A549 (cell line): ENCODE data around the gene CCR9. TPM values are rescaled to one million over a fixed set of nuclear protein-coding genes. Genes with fewer than 3 reads are reported as not detected.

Experiments
- ATAC-seq, 2 experiments: fragments of 200-7000 bp in 1 of 2; fragments of >200 bp in 1 of 2; cut with Nextera tagmentation in 1 of 2; cut with Tn5 transposase in 1 of 2; 3 replicates each; pipeline versions ENCODE4 v1.8.0 to v1.9.1; 2018 to 2020; ENCODE audit warnings: mild to moderate bottlenecking in 1 of 2, moderate library complexity in 1 of 2
- CTCF ChIA-PET: fragments of 300-600 bp; sonication (Branson Sonifier 250); formaldehyde crosslinking; extraction: SDS; loops from one replicate; lab custom pipeline; 2021; ENCODE audit warnings: antibody characterized with exemption, inconsistent platforms; lab: Yijun Ruan, JAX
- POLR2A ChIA-PET: fragments of 350-600 bp; formaldehyde crosslinking; extraction: SDS; loops from one replicate; lab custom pipeline; 2021; ENCODE audit warnings: antibody characterized with exemption, inconsistent platforms; lab: Yijun Ruan, JAX
- DNase-seq, 2 experiments: peaks; one replicate each; pipeline versions ENCODE4 v3.0.0 to v3.0.0-alpha.2; 2011 to 2016; ENCODE audit warnings: low read depth in 1 of 2, low spot score in 1 of 2
- FAIRE-seq: peaks from 2 replicates; lab custom pipeline; 2011; peaks lifted over from hg19 to GRCh38; lab: Jason Lieb, UNC
- H3K27ac ChIP-seq, 2 experiments: fragments of >200 bp; sonication (Bioruptor Twin); formaldehyde crosslinking; 3 replicates each; pipeline ENCODE4 v1.5.1; 2016 to 2017
- H3K4me1 ChIP-seq: fragments of >200 bp; sonication (Bioruptor Twin); formaldehyde crosslinking; 3 replicates; pipeline ENCODE4 v1.6.1; 2016
- H3K4me2 ChIP-seq: fragments of >200 bp; sonication (Bioruptor Twin); formaldehyde crosslinking; 3 replicates; pipeline ENCODE4 v1.6.1; 2016
- H3K4me3 ChIP-seq: fragments of >200 bp; sonication (Bioruptor Twin); formaldehyde crosslinking; 3 replicates; pipeline ENCODE4 v1.5.1; 2016
- H3K9me3 ChIP-seq: fragments of >200 bp; sonication (Bioruptor Twin); formaldehyde crosslinking; 3 replicates; pipeline ENCODE4 v1.6.1; 2016
- EP300 ChIP-seq, 2 experiments: fragments of >200 bp; sonication (Bioruptor Twin); formaldehyde crosslinking; IDR thresholded peaks; 2 replicates in 1 of 2; 3 replicates in 1 of 2; pipeline ENCODE4 v1.6.1; 2016 to 2017
- FOSB ChIP-seq: fragments of 250-450 bp; sonication (Bioruptor Pico); IDR thresholded peaks from 2 replicates; pipeline ENCODE4 v1.5.0; 2020; ENCODE audit warnings: mild to moderate bottlenecking, moderate library complexity
- GATA3 ChIP-seq: IDR thresholded peaks from 2 replicates; pipeline ENCODE4 v1.6.1; 2012; ENCODE audit warnings: borderline replicate concordance
- HDAC2 ChIP-seq: fragments of 200-600 bp; sonication (generic); IDR thresholded peaks from 2 replicates; pipeline ENCODE4 v1.6.1; 2016
- HOXB13 ChIP-seq: fragments of 250-450 bp; sonication (Bioruptor Pico); IDR thresholded peaks from 2 replicates; pipeline ENCODE4 v1.5.0; 2020; ENCODE audit warnings: low read depth, mild to moderate bottlenecking, moderate library complexity
- MYC ChIP-seq: IDR thresholded peaks from 2 replicates; pipeline ENCODE4 v1.6.1; 2012; ENCODE audit warnings: mild to moderate bottlenecking, inconsistent platforms, low read length, improper control_type of control experiment, borderline replicate concordance
- PHF8 ChIP-seq: fragments of 200-600 bp; sonication (generic); IDR thresholded peaks from 2 replicates; pipeline ENCODE4 v1.6.1; 2016; ENCODE audit warnings: low read depth, mild to moderate bottlenecking, antibody characterized with exemption, moderate library complexity, borderline replicate concordance
- POLR2A ChIP-seq: IDR thresholded peaks from 2 replicates; pipeline ENCODE4 v1.6.1; 2012; ENCODE audit warnings: mild to moderate bottlenecking, low read length
- POLR2AphosphoS2 ChIP-seq: conservative IDR thresholded peaks from 2 replicates; pipeline ENCODE4 v1.6.1; 2012; ENCODE audit warnings: low read length, improper control_type of control experiment, inconsistent platforms
- RAD21 ChIP-seq, 2 experiments: fragments of >200 bp in 1 of 2; sonication (Bioruptor Twin) in 1 of 2; formaldehyde crosslinking in 1 of 2; IDR thresholded peaks in 1 of 2; conservative IDR thresholded peaks in 1 of 2; 2 replicates in 1 of 2; 3 replicates in 1 of 2; pipeline ENCODE4 v1.6.1; 2012 to 2018; ENCODE audit warnings: inconsistent platforms in 1 of 2
- TP53 ChIP-seq: fragments of 250-450 bp; sonication (Bioruptor Pico); IDR thresholded peaks from 2 replicates; pipeline ENCODE4 v1.5.0; 2021; ENCODE audit warnings: mild to moderate bottlenecking, moderate library complexity
- WGBS: methylation state at CpG from one replicate; pipeline ENCODE4 v1.1.6; 2017; ENCODE audit errors: missing lambda C conversion rate; 5-methylcytosine and 5-hydroxymethylcytosine counted together
- polyA plus RNA-seq, 4 experiments: library from polyadenylated mRNA; depleted of rRNA in 3 of 4; stranded (reverse); fragments of >200 nt; fragmentation: RNase III in 1 of 4; extraction: RNeasy Plus Mini Kit Qiagen cat#74134 plus additional on column Dnase treatment in 1 of 4; gene quantifications; 2 replicates in 3 of 4; 3 replicates in 1 of 4; pipeline ENCODE4 v1.2.3, GENCODE V29; 2011 to 2017
- TF ChIP-seq, protein P1 (sequence below): fragments of 250-450 bp; sonication (Bioruptor Pico); IDR thresholded peaks from 2 replicates; pipeline ENCODE4 v1.5.0; 2020; ENCODE audit warnings: low read depth, mild to moderate bottlenecking, moderate library complexity
- TF ChIP-seq, protein P2 (sequence below): IDR thresholded peaks from 2 replicates; pipeline ENCODE4 v1.6.1; 2012
- TF ChIP-seq, protein P3 (sequence below): fragments of 450-650 bp; IDR thresholded peaks from 2 replicates; pipeline ENCODE4 v1.6.1; 2014; ENCODE audit warnings: antibody characterized with exemption
- TF ChIP-seq, protein P4 (sequence below): fragments of >200 bp; sonication (Bioruptor Twin); formaldehyde crosslinking; IDR thresholded peaks from 3 replicates; pipeline ENCODE4 v1.5.1; 2016

Gene CCR9
- polyA plus RNA-seq, 2 of the 4 experiments (the other 2 are of a cell fraction) = not detected

DNA sequence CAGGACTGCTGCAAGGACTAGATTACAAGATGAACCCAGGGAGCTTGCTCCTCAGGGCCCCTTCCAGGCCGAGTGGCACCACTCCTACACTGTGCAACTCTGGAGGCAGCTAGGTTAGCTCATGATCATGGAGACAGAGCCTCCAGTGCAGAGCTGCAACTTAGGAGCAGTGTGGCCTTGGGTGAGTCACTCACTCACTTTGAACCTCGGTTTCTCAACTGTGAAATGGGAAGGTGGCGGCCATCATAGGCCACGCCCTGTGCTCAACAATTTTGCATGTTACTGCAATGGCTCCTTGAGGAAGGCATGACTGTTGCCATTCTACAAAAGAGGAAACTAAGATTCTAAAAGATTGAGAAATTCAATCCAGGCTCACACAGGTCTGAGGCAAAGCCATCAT lies 45.8 kb downstream of the CCR9 start (continued):
- TF ChIP-seq, protein P1, sequence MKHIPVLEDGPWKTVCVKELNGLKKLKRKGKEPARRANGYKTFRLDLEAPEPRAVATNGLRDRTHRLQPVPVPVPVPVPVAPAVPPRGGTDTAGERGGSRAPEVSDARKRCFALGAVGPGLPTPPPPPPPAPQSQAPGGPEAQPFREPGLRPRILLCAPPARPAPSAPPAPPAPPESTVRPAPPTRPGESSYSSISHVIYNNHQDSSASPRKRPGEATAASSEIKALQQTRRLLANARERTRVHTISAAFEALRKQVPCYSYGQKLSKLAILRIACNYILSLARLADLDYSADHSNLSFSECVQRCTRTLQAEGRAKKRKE (CRISPR knock-in tag) = no peak

DNA sequence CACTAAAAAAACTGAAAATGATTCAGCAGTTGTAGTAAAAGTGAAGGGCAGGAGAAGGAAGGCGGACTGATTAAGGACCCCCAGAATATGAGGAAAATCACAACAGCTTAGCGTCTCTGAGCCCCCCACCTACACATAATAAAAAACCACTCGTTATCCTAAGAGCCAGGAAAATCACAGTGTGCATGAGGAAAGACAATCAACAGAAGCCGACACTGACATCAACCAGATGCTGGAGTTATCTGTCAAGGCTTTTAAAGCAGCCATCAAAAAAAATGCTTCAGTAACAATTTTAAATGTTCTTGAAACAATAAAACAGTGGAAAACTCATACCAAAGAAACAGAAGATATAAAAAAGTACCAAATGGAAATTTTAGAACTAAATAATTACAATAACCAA lies 47.2 kb downstream of the CCR9 start:
- CTCF ChIA-PET = interaction anchor here (5.8 to 7.7 kb wide), 2 partner anchors 145 to 172 kb away, joined by 45 to 50 read pairs; no protein-coding TSS in a partner anchor

DNA sequence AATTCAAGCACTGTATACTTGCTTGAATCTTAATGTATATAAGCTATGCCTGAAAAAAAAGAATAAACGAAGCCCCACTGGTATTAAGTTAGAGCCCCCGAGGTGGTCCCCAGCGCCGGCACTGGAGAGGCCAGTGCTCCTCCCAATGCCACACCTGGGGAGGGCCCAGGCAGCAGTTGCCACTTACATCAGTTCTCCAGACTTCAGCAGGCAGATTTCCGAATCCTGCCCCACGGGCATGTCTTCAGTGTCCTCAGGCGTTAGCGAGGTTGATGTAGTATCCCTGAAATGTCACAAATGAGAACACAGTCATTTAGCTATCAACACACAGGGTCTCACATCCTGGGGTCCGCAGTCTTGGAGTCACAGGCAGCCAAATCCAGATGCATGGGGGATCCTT lies 49.9 kb downstream of the CCR9 start:
- WGBS = 78% methylated on average over 8 of the region's 9 CpGs
- POLR2A ChIA-PET = no interaction called here
- H3K9me3 ChIP-seq = no peaks in the 10 kb centered on the region
- H3K4me2 ChIP-seq = no peak overlapping the region
- ATAC-seq (no peak), DNase-seq (no peak), FAIRE-seq (no peak)
- no peak overlapping the region for H3K27ac ChIP-seq
- no peaks in the 10 kb centered on the region for H3K4me1 ChIP-seq
- H3K4me3 ChIP-seq = no peak overlapping the region
- TF ChIP-seq, protein P2, sequence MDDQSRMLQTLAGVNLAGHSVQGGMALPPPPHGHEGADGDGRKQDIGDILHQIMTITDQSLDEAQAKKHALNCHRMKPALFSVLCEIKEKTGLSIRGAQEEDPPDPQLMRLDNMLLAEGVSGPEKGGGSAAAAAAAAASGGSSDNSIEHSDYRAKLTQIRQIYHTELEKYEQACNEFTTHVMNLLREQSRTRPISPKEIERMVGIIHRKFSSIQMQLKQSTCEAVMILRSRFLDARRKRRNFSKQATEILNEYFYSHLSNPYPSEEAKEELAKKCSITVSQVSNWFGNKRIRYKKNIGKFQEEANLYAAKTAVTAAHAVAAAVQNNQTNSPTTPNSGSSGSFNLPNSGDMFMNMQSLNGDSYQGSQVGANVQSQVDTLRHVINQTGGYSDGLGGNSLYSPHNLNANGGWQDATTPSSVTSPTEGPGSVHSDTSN = no peak
- no peak for TF ChIP-seq POLR2AphosphoS2
- TF ChIP-seq, protein P3, sequence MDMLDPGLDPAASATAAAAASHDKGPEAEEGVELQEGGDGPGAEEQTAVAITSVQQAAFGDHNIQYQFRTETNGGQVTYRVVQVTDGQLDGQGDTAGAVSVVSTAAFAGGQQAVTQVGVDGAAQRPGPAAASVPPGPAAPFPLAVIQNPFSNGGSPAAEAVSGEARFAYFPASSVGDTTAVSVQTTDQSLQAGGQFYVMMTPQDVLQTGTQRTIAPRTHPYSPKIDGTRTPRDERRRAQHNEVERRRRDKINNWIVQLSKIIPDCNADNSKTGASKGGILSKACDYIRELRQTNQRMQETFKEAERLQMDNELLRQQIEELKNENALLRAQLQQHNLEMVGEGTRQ = no peak
- TF ChIP-seq, all 56 proteins: peak for 0
- CTCF ChIA-PET = interaction anchor here (1.0 to 8.9 kb wide), 3 partner anchors 44 to 442 kb away, joined by 3 to 192 read pairs (median 4); no protein-coding TSS in a partner anchor

More for the DNA sequence above, 47.2 kb downstream of the CCR9 start:
- Histone ChIP-seq H3K4me3 (no peak overlapping the region), H3K27ac (no peak overlapping the region), H3K4me2 (no peak overlapping the region), H3K9me3 (no peaks in the 10 kb centered on the region), H3K4me1 (no peaks in the 10 kb centered on the region)
- POLR2A ChIA-PET = no interaction called here
- ATAC-seq (no peak), DNase-seq (no peak), FAIRE-seq (no peak)
- WGBS = 85% methylated on average over 4 of the region's 4 CpGs
- TF ChIP-seq PHF8 (no peak), POLR2A (no peak), RAD21 (conservative IDR thresholded peaks at IDR 0.05 in 1 of 2, IDR thresholded peaks at IDR 0.05 in 1 of 2) (no peak), GATA3 (no peak), HOXB13 (CRISPR knock-in tag) (no peak), HDAC2 (no peak), FOSB (CRISPR knock-in tag) (no peak), MYC (no peak), TP53 (CRISPR knock-in tag) (no peak), EP300 (IDR thresholded peaks at IDR 0.05) (no peak)
- TF ChIP-seq, protein P3 = no peak
- TF ChIP-seq, protein P4, sequence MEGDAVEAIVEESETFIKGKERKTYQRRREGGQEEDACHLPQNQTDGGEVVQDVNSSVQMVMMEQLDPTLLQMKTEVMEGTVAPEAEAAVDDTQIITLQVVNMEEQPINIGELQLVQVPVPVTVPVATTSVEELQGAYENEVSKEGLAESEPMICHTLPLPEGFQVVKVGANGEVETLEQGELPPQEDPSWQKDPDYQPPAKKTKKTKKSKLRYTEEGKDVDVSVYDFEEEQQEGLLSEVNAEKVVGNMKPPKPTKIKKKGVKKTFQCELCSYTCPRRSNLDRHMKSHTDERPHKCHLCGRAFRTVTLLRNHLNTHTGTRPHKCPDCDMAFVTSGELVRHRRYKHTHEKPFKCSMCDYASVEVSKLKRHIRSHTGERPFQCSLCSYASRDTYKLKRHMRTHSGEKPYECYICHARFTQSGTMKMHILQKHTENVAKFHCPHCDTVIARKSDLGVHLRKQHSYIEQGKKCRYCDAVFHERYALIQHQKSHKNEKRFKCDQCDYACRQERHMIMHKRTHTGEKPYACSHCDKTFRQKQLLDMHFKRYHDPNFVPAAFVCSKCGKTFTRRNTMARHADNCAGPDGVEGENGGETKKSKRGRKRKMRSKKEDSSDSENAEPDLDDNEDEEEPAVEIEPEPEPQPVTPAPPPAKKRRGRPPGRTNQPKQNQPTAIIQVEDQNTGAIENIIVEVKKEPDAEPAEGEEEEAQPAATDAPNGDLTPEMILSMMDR = no peak
